HT1080 (cell line): Measurements from ENCODE around the gene PRKCE. TPM values are rescaled to one million over a fixed set of nuclear protein-coding genes. Genes with fewer than 3 reads are reported as not detected.

Source experiments
- DNase-seq: peaks from one replicate; pipeline ENCODE4 v3.0.0-alpha.2; 2015; ENCODE audit warnings: low read depth
- total RNA-seq: library from RNA; depleted of rRNA; stranded (reverse); fragments of >200 nt; shearing (Covaris generic); gene quantifications from 2 replicates; pipeline ENCODE4 v1.2.3, GENCODE V29; 2014

Gene PRKCE
- total RNA-seq, 1 experiment from 2014 or later = 31.7 TPM

DNA sequence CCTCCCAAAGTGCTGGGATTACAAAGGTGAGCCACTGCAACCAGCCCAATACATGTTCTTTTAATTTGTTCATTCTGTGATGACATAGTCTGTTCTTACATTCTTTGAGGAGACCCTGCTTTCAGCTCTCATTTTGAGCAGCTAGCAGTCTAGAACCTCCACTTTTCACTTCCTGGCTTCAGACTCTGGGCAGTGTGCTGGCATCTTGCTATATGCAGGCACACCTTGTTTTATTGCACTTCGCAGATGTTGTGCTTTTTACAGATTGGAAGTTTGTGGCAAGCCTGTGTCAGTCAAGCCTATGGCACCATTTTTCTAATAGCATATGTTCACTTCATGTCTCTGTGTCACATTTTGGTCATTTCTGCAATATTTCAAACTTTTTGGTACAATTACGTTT lies 72.4 kb downstream of the PRKCE start:
- no peak for DNase-seq

DNA sequence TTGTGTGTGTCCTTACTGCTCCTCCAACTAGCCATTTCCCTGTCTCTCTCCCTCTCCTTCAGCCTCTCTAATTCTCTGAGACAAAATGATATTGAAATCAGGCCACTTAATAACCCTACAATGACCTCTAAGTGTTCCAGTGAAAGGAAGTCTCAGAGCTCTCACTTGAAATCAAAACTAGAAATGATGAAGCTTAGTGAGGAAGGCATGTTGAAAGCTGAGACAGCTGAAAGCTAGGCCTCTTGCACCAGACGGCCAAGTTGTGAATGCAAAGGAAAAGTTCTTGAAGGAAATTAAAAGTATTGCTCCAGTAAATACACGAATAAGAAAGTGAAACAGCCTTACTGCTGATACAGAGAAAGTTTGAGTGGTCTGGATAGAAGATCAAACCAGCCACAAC lies 72.9 kb downstream of the PRKCE start:
- DNase-seq = no peak

DNA sequence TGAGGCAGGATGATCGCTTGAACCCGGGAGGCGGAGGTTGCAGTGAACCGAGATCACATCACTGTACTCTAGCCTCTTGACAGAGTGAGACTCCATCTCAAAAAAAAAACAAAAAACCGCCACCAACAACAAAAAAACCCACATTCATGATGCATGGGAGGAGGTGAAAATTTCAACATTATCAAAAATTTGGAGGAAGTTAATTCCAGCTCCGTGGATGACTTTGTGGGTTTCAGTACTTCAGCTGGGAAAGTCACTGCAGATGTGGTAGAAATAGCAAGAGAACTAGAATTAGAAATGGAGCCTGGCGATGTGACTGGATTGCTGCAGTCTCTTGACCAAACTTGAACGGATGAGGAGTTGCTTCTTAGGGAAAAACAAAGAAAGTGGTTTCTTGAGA lies 74.3 kb downstream of the PRKCE start:
- DNase-seq = no peak

DNA sequence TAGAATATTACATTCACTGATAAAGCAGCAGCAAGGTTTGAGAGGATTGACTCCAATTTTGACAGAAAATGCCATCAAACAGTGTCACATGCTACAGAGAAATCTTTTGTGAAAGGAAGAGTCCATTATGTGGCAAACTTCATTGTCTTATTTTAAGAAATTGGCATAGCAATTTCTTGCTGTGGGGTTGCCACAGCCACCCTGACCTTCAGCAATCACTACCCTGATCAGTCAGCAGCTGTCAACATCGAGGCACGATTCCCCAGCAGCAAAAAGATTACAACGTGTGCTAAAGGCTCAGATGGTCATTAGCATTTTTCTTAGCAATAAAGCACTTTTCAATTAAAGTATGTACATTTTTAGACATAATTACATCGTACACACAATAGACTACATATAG lies 74.7 kb downstream of the PRKCE start:
- no peak for DNase-seq

DNA sequence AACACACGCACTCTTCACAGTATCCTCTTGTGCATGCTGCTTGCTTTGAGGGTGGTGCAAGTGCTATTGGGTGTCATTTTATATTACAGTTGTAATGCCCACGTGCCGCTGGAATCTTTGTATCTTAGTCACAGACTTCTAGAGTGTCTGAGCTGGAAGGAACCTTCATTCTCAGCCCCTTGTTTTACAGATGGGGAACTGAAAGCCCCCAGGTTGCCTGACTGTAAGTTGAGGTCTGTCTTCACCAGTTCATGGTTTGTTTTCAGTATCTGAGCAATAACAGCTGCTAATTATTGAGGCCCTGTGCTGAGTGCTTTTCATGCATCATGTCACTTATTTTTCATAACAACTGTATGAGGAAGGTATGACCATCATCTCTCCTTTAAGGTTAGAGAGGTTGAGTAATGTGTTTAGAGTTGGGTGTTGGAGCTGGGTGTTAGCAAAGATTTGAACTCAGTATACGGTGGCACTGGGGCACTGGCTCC lies 77.0 kb downstream of the PRKCE start:
- DNase-seq = no peak

DNA sequence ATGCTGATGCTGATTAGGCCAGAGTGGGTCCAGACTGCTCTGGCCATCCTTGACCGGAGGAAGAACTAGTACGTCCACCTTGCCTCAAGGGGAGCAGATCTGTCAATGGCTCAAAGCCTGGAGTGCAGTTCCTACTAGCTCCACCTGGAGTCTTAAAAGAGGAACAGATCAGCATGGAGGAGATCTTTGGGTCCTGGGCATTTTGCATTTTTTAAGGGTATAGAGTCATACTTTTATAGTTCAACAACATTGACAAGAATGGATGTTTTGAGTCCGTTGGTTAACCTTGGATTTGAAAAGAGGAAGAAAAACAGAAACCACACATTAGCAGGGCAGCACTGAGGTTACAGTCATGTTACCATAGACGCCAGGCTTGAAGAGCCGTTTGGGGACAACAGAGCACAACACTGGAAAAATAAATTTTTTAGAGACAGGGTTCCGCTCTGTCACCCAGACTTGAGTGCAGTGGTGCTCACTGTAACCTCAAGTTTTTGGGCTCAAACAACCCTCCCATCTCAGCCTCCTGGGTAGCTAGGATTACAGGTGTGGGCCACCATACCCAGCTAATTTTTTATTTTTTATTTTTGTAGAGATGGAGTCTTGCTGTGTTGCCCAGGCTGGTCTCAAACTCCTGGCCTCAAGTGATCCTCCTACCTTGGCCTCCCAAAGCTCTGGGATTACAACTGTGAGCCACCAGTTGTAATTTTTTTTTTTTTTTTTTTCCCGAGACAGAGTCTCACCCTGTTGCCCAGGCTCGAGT lies 78.5 kb downstream of the PRKCE start:
- DNase-seq = no peak

DNA sequence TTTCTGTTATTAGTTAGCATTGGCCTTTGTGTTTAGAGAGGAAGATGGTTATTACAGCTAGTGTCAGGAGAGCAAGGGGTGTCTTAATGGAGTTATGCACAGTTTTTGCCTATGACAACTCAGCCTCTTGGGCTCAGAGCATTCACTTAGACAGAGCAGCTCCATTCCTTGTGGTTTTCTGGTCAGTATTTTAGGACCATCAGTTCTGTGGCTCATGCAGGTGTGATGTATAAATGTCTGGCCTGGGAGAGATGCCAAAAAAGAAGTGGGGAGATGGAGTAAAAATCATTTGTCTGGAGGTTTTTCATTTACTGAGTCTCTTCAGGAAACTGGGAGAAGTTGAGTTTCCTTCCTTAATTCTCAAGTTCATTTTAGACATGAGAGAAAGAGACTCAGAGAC lies 79.7 kb downstream of the PRKCE start:
- DNase-seq = peak; percentile 12

DNA sequence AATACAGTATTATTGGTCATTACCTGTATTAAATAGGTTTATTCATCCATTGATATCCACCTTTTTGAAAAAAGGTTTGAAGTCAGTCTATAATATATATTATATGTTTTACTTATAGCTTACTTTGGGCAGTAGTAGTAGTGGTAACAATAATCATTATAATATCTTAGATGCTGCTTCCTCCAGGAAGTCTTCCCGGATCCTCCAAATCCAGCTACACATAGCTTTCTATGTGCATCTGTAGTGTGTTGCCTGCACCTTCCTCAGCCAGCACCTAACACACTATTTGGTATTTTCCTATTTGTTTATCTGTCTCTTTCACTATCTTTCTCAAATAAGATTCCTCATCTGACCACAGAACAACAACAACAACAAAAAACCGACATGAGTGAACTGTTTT lies 81.0 kb downstream of the PRKCE start:
- no peak for DNase-seq

DNA sequence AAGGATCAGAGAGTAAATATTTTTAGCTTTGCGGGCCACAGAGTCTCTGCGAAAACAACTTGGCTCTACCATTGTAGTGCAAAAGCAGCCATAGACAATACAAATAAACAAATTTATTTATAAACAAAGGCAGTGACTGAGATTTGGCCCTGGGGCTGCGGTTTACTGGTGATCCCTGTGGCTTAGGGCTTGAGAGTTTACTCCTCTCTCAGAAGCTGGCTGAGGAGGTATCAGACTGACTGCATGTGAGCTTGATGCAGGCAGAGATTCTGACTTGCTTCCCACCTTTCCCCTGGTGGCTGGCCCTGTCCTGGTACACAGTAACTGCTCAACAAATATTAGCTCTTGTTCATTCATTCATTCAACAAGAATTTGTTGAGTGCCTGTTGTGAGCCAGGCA lies 81.5 kb downstream of the PRKCE start:
- no peak for DNase-seq

DNA sequence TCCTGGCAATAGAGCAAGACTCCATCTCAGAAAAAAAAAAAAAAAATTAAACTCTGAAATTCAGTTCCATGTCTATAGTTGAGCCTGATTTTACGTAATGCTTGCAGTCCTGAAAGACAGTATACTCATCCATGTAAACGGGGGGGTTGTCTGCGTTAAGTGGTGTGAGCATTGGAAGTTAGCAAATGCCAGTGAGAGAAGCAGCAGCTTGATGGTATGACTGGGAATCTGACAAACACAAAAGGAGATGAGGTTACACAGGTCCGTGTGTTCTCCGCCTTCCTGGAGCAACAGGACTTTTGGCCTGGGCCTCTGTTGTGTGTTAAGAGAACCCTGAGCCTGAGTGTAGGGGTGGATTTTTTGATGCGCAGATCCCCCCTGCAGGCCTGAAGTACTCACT lies 82.9 kb downstream of the PRKCE start:
- no peak for DNase-seq

DNA sequence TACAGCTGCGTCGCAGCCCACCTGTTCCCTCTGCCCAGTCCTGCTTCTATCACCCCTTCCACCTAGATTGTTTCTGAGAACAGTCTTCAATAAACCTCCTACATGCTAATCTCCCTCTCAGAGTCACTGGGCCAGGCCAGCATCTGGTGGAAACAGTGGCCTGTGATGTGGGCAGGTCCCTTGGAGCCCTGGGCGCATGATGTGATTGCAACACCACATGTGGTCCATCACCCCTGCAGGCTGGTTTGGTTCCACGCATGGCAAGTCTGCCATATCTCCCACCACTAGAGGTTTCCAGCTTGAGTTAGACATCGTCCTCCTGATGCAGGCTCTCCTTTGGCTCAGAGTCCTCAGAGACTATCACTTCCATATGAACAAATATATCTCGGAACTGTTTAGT lies 83.5 kb downstream of the PRKCE start:
- no peak for DNase-seq

DNA sequence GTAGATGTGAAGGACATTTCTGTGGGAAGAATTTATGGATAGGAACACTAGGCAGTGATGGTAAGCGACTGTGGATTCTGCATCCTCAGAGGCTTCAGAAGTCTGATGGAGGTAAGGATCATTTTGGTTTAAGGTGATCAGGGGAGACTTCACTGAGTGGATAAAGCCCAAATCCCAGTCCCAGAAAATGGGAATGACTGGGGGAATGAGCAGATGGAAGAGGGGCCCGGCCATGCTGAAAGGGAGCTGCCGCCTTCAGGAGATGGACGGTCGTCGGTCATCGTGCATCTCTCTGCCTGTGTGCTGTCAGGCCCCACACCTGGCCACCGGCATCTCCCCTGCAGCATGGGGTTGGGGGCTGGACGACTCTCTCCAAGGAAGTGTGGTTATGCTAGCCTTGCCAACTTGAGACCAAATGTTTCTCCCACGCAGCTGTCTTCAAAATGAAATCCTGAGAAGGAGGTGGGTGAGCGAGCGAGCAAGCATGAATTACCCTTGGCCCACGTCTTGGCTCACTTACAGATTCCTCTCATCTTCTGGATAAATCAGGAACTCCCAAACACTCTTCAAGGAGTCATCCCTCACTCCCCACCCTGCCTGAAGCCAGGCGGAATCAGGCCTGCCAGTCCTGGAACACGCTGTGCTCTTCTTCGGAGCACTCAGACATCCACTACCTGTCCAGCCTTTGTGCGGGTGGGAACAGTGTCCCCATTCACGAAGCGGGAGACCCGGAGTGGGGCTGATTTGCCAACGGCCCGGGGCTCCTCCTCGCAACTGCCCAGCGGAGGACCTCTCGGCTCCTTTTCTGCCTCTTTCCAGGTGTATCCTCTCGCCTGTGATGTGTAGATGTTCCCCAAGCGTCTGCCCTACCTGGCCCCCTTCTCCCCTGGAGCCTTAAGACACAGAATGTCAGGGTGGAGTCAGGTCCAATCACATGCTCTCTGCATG lies 85.6 kb downstream of the PRKCE start:
- DNase-seq = no peak

DNA sequence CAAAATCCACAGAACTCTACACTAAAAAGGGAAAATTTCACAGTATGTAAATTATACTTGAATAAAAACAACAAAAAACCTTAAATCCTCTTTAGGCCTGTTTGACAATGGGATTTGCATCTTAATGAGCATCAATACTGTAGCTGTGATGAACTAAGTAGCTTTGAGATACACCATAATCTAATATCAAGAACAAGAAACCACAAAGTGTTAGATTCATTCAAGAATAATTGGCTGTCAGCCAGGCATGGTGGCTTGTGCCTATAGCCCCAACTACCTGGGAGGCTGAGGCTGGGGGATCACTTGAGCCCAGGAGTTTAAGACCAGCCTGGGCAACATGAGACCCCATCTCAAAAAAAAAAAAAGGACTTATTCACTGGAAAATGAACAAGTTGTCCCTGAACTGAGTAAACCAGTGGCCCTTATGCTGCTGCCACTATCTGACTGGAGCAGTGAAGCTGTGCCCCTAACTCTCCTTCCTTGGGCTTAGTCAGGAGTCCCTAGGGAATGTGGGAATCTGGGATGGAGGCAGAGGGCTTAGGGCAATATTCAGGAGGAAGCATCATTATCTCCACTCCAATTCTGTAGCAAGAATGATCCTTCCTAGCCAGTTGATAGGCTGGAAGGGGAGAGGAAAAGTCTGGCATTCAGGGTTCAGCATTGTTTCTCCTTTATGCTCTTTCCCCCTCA lies 88.5 kb downstream of the PRKCE start:
- DNase-seq = no peak

DNA sequence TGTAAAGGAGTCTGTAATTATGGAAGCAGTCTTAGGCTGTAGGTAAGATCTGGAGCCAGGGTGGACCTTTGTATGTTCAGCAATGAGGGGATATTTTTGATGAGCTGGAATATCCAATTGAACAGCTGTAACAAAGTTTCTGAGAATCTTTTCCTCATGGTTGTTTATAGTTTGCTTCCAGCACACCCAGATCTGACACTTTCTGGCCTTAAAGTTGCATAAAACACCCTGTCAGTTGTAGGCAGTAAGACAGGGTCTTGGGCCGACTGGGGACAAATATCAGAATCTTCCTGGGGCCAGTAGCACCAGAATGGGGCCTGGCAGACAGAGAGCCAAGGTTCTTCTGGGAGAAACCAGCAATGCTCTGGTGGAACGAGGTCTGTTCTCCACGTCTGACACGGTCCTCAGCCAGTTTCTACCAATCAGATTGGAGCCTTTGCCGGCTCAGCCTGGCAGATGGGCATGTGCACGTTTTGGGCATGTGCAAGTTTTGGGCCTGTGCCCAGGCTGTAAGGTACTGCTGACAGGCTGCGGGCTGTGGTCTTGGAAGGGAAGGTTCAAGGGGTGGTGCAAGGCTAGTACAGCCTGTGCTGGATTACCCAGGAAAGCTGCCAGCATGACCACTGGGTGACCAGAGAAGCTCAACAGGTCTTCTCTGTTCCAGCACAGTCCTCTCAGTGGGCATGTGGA lies 89.8 kb downstream of the PRKCE start:
- DNase-seq = no peak

DNA sequence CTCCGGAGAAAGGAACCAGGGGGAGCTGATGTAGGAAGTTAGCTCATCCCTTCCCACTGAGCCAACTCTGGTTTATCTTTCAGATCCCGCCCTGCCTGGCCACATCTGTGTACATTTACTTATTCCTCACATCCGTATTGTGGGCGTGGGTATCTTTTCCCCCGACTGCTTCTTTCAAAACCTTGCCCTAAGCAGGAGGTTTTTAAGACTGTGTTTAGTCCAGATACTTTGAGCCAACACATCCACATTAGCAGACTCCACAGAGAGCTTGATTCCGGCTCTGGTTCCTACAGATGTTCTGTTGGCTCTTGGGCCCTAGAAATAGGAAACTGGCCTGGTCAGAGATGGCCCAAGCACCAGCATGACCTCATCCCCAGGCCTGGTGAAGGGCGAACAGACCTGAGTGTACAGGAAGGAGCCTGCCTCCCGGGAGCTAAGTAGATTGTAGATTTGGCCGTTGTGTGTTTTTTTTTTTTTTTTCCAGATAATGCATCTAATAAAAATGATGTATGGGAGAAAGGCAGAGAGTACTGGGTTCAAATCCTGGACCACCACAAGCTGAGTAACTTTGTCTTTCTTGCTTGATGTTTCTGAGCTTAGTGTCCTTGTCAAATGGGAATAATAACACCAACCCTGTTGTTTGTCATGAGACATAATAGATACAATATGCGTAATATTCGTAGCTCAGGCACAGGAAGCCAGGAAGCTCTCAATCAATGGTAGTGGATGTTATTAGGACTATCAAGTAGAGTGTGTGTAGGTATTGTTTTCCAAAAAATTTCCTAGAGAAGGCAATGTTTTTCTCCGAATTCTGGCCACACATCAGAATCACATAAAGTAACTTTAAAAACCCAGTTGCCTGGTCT lies 92.3 kb downstream of the PRKCE start:
- peak; percentile 43 for DNase-seq

DNA sequence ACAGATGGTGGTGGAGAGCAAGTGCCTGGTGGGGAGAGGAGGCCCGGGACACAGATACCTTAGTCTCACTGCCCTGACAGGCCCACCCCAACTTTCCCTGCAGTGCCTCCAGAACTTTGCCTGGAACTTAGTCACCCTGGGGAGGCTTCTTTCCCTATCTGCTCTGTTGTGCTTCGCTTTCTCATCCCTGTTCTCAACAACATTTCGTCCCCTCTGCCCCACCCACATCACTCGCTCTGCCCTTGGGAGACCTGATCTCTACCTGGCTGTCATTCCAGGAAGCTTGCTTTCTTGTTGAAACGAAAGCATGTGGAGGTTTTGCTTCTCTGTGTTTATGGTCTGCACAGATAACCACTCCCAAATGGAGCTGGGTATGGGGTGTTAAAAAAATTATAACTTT lies 93.8 kb downstream of the PRKCE start:
- no peak for DNase-seq

DNA sequence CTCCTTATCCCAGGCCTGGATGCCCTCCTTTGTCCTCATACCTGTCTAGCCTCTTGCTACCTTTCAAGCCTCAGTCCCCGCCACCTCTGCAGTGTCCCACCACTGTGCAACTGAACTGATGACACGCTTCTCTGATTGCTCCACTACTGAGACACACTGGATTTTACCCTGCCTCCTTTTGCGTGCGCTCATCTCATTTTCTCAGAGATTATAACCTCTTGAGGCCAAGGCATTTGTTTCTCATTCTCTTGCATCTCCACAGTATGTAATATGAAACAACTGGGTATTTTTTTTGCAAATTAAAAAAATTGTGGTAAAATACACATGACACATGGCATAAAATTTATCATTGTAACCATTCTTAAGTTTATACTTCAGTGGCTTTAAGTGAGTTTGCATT lies 95.4 kb downstream of the PRKCE start:
- no peak for DNase-seq

DNA sequence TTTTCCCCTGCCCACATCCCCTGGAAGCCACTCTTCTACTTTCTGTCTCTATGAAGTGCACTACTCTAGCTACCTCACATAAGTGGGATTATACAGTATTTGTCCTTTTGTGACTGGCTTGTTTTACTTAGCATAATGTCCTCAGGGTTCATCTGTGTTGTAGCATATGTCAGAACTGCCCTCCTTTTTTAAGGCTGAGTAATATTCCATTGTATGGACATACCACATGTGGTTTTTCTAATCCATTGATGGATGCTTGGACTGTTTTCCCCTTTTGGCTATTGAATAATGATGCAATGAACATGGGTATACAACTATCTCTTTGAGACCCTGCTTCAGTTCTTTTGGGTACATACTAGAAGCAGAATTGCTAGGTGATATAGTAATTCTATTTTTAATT lies 95.9 kb downstream of the PRKCE start:
- DNase-seq = no peak

DNA sequence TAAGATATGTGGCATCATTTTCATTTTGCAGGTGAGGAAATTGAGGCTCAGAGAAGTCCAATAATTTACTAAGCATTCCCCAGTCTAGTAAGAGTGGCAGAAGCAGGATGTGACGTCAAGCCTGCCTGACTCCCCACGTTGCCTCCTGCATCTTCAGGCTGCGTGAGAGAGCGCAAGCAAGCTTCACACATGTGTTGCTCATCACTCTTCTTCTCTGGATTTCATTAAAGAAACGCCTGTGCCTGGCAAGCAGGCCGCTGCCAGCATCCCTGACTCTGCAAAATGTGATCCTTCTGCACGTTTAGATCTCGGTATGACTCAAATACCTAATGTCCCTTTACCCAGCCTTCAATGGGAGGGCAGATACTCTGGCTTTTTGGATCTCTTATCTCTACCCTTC lies 96.8 kb downstream of the PRKCE start:
- no peak for DNase-seq

DNA sequence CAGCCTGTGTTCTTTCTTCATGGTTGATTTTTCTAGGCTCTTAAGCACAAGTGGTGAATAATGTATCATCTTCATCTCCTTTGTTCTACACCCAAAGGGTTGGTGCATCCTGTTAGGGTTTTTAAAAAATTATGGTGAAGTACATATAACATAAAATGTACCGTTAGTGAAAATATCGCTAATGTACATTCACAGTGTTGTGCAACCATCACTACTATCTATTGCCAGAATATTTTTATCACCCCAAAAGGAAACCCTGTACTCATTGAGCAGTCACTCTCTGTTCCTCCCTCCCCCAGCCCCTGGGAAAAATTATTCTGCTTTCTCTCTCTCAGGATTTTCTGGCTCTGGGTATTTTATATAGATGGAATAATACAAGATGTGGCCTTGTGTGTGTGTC lies 98.5 kb downstream of the PRKCE start:
- DNase-seq = no peak
